Esophagus muscularis mucosa (tissue), 4 donors: ENCODE data around the gene PCGF2. TPM values are rescaled to one million over a fixed set of nuclear protein-coding genes. Genes with fewer than 3 reads are reported as not detected.

Experiments
- DNase-seq: peaks from one replicate; pipeline ENCODE4 v3.0.0-alpha.2; 2017; ENCODE audit errors: extremely low spot score
- H3K27ac ChIP-seq, 4 donors: fragments of 200-600 bp; sonication (generic); replicated peaks in 1 of 4; 1 replicate in 3 of 4; 2 replicates in 1 of 4; pipeline ENCODE4 v1.5.1; 2016 to 2019; ENCODE audit warnings: mild to moderate bottlenecking in 1 of 4
- H3K27me3 ChIP-seq, 4 donors: fragments of 200-600 bp; sonication (generic); one replicate each; pipeline versions ENCODE4 v1.5.1 to v1.6.0; 2016 to 2019
- H3K36me3 ChIP-seq, 4 donors: fragments of 200-600 bp; sonication (generic); one replicate each; pipeline ENCODE4 v1.5.1; 2016 to 2019
- H3K4me1 ChIP-seq, 4 donors: fragments of 200-600 bp; sonication (generic); one replicate each; pipeline ENCODE4 v1.5.1; 2016 to 2019
- H3K4me3 ChIP-seq, 4 donors: fragments of 200-600 bp; sonication (generic); 1 replicate in 2 of 4; 2 replicates in 2 of 4; pipeline ENCODE4 v1.5.1; 2016 to 2019; ENCODE audit warnings: mild to moderate bottlenecking in 4 of 4, moderate library complexity in 1 of 4
- H3K9me3 ChIP-seq, 4 donors: fragments of 200-600 bp; sonication (generic); 1 replicate in 3 of 4; 2 replicates in 1 of 4; pipeline ENCODE4 v1.5.1; 2016 to 2019
- EP300 ChIP-seq: sonication (generic); formaldehyde crosslinking; IDR thresholded peaks from one replicate; pipeline ENCODE4 v1.6.1; 2017; ENCODE audit warnings: antibody characterized with exemption
- POLR2A ChIP-seq: fragments of 450-650 bp; IDR thresholded peaks from one replicate; pipeline ENCODE4 v1.6.1; 2017; ENCODE audit warnings: antibody characterized with exemption, moderate library complexity, mild to moderate bottlenecking, low read depth
- POLR2AphosphoS5 ChIP-seq, 2 donors: sonication (generic); formaldehyde crosslinking; IDR thresholded peaks; one replicate each; pipeline ENCODE4 v1.6.1; 2017; ENCODE audit warnings: antibody characterized with exemption in 2 of 2
- WGBS: methylation state at CpG from one replicate; pipeline ENCODE4 v1.1.5; 2018; 5-methylcytosine and 5-hydroxymethylcytosine counted together
- intact Hi-C: fragments of 100-400 bp; cut with DNase I; formaldehyde crosslinking; loops from one replicate; pipeline ENCODE4 v1.15.1; 2023
- total RNA-seq, 4 donors: library from RNA; depleted of rRNA; stranded (reverse); fragments of >200 nt; gene quantifications; one replicate each; pipeline versions ENCODE4 v1.1.0 to v1.2.1, GENCODE V29; 2016
- TF ChIP-seq, protein P1 (sequence below), 3 experiments: fragments of 200-600 bp in 2 of 3; fragments of 450-650 bp in 1 of 3; sonication (generic) in 2 of 3; IDR thresholded peaks; one replicate each; pipeline ENCODE4 v1.5.1; 2017 to 2019; ENCODE audit warnings: antibody characterized with exemption in 3 of 3, mild to moderate bottlenecking in 2 of 3, moderate library complexity in 1 of 3

PCGF2 gene
- total RNA-seq, 4 donors from 2014 or later = 10.3 to 15.7 (median 12.4) TPM

DNA sequence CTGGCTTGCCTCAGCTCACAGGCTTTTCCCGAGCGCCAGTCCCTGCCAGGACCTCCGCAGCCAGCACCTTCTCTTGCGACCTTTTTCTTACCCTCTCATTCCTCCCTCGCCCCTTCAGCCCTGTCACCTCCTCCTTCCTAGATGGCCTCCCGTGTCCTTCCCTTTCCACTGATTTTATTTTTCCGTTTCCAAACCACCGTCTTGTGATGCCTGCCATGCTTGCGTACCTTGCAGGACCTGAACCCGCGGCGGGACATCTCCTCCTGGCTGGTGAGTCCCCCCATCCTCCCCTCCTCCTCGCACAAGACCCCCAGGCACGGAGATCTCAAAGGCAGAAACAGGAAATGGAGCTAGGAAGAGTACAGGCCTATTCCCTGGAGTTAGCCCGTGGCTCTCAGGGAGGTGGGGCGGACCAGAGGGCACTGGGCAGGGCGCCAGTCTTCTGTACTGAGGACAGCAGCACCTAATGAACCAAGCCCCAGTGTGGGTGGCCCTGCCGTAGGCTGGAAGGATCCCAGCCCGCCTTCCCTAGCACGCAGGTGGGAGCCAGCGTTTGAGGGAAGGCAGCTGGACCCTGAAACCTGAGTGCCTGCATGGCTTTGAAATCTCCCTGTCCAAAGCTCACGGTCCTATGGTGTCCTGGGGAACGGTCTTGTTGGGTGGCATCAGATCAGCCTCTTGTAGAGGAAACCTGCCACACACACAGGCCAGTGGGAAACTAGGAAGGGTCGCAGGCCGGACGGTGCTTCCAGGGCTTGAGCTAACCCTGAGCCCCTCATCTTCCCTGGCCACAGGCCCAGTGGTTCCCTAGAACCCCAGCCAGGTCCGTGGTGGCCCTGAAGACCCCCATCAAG, 17.4 kb downstream of the PCGF2 start:
- Histone ChIP-seq H3K9me3 (no peaks in the 10 kb centered on the region), H3K27ac (peak overlapping the region; percentile 87 to 92 (median 88)), H3K27me3 (no peaks in the 10 kb centered on the region), H3K36me3 (peaks cover 10 to 44% (median 32%) of the 10 kb centered on the region in 4 donors), H3K4me3 (peak overlapping the region; percentile 74 to 93 (median 85)), H3K4me1 (peaks cover 51 to 68% (median 63%) of the 10 kb centered on the region in 4 donors)
- 6% methylated on average over 23 of the region's 27 CpGs for WGBS
- DNase-seq = no peak
- intact Hi-C loops = loop anchor here (5.0 to 10.0 kb wide), 2 partner anchors 38 to 64 kb away; partner anchors contain the start of gene PIP4K2B
- TF ChIP-seq POLR2A (no peak), EP300 (no peak), POLR2AphosphoS5 (IDR thresholded peaks at IDR 0.05) (peak in 1 of 2 donors; percentile 50)
- TF ChIP-seq, protein P1, sequence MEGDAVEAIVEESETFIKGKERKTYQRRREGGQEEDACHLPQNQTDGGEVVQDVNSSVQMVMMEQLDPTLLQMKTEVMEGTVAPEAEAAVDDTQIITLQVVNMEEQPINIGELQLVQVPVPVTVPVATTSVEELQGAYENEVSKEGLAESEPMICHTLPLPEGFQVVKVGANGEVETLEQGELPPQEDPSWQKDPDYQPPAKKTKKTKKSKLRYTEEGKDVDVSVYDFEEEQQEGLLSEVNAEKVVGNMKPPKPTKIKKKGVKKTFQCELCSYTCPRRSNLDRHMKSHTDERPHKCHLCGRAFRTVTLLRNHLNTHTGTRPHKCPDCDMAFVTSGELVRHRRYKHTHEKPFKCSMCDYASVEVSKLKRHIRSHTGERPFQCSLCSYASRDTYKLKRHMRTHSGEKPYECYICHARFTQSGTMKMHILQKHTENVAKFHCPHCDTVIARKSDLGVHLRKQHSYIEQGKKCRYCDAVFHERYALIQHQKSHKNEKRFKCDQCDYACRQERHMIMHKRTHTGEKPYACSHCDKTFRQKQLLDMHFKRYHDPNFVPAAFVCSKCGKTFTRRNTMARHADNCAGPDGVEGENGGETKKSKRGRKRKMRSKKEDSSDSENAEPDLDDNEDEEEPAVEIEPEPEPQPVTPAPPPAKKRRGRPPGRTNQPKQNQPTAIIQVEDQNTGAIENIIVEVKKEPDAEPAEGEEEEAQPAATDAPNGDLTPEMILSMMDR (IDR thresholded peaks at IDR 0.05) = no peak

DNA sequence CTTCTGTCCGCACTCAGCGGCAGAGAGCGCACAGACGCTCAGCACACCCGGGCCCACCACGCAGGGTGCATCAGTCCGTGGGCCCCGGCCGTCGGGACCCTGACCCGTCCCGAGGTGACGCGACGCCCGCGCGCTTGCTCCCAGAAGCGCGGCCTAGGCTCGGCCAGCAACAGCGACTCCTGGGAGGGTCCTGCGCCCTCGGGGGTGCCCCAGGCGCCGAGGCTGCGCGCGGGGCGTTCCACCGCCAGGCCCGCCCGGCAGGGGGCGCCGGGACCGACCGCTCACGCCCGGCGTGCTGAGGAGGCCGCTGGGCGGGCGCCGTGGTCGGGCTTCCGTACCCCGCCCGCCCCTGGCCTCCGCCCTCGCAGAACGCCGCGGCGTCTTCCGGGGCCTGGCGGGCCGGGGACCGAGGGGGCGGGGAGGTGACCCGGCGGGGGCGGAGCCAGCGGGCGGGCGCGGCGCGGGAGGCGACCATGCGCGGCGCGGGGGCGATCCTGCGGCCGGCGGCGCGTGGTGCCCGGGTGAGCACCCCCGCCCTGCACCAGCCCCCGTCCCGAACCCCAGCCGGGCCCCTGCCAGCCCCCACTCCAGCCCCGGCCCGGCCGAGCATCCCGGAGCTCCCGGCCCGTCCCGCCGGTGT, 18.1 kb downstream of the PCGF2 start, which contains the start of gene CISD3:
CISD3 (plus strand) TSS at position 456 of the 640 bp plus-strand sequence; CDS start at position 474, 18 bp downstream.
- H3K36me3 ChIP-seq = peaks cover 10 to 40% (median 34%) of the 10 kb centered on the region in 4 donors
- peaks cover 46 to 61% (median 59%) of the 10 kb centered on the region in 4 donors for H3K4me1 ChIP-seq
- peak within 1 kb of the TSS; percentile 87 to 92 (median 88) for H3K27ac ChIP-seq
- no peaks in the 10 kb centered on the region for H3K27me3 ChIP-seq
- H3K4me3 ChIP-seq = peak within 1 kb of the TSS; percentile 74 to 93 (median 85)
- intact Hi-C loops = loop anchor here (5.0 to 10.0 kb wide), 2 partner anchors 38 to 65 kb away; partner anchors contain the start of gene PIP4K2B
- DNase-seq = no peak
- 0% methylated on average over 24 of the region's 92 CpGs for WGBS
- no peaks in the 10 kb centered on the region for H3K9me3 ChIP-seq
- TF ChIP-seq, protein P1 (IDR thresholded peaks at IDR 0.05) = peak; percentile 81 to 92 (median 90)
- TF ChIP-seq POLR2AphosphoS5 (IDR thresholded peaks at IDR 0.05) (peak in 1 of 2 donors; percentile 34), EP300 (no peak)

DNA sequence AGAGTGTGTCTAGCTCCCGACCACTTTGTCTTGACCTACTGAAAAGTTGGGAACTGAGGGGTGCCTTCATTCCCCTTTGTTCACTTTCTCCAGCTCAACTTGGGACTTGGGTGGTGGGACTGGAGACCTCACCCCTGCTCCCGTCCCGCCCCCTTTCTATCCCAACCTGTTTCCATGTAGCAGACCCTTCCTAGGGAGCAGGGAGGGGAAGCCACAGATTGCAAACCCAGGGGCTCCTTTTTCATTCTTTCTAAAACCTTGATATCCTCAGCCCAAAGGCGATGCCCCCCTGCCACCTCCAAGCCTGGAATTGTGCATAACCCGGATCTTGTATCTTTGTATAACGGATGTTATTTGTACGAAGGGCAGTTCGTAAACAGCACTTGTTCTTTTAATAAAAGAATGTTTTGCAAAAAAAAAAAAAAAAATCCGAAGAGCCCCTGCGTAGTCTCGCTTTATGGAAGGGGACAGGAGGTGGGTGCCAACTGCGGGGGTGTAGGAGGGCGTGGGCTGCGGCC, 18.7 kb downstream of the PCGF2 start:
- H3K27ac ChIP-seq = peak overlapping the region; percentile 87 to 92 (median 88)
- intact Hi-C loops = no loop called here
- peak overlapping the region; percentile 74 to 93 (median 85) for H3K4me3 ChIP-seq
- DNase-seq = no peak
- 21% methylated on average over 14 of the region's 14 CpGs for WGBS
- H3K27me3 ChIP-seq = no peaks in the 10 kb centered on the region
- H3K36me3 ChIP-seq = peaks cover 10 to 46% (median 37%) of the 10 kb centered on the region in 4 donors
- TF ChIP-seq, protein P1 (IDR thresholded peaks at IDR 0.05) = no peak
- TF ChIP-seq POLR2A = no peak
- TF ChIP-seq POLR2AphosphoS5 (IDR thresholded peaks at IDR 0.05) = no peak
- H3K4me1 ChIP-seq = peaks cover 46 to 61% (median 58%) of the 10 kb centered on the region in 4 donors
- no peaks in the 10 kb centered on the region for H3K9me3 ChIP-seq

DNA sequence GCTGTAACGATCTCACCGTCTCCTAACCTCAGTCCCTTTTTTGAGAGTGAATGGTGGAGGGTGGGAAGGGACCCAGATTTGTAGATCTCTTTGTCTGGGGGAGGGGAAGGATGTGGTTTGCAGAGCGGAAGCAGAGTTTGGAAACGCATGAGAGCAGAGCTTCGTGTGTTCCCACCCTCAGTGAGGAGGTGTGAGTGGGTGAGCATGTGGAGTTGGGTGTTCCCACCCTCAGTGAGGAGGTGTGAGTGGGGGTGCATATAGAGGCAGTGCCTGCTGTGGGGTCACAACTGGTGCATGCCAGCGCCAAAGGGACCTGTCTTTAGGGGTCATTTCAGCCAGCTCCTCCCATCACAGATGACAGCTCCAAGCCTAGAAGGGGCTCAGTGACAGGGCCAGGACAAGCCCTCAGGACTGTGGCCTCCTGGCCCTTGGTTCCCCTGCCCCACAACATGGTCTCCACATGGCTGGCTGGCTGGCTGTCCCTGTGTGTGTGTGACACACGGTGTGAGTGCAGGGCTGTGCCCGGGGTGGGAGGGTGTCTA, 19.8 kb downstream of the PCGF2 start:
- TF ChIP-seq, protein P1 (IDR thresholded peaks at IDR 0.05) = no peak
- TF ChIP-seq POLR2A (no peak), POLR2AphosphoS5 (IDR thresholded peaks at IDR 0.05) (peak in 1 of 2 donors; percentile 17)
- Histone ChIP-seq H3K27ac (no peak overlapping the region), H3K36me3 (peaks cover 3 to 44% (median 33%) of the 10 kb centered on the region in 4 donors), H3K4me3 (no peak overlapping the region), H3K27me3 (no peaks in the 10 kb centered on the region), H3K4me1 (peaks cover 40 to 58% (median 54%) of the 10 kb centered on the region in 4 donors), H3K9me3 (no peaks in the 10 kb centered on the region)
- WGBS = 82% methylated on average over 8 of the region's 8 CpGs
- intact Hi-C loops = no loop called here
- DNase-seq = no peak
